Upper lobe of left lung (tissue), 4 donors: Measurements from ENCODE around the gene SRA1.
"Not testable (repeated sequence)": the region's sequence is repeated elsewhere in the genome, so short reads cannot be mapped to it uniquely, and the experiment has no call there.

Experiments used
- EP300 ChIP-seq, 4 donors: sonication (generic); formaldehyde crosslinking; IDR thresholded peaks; one replicate each; pipeline ENCODE4 v1.5.1; 2017; ENCODE audit warnings: antibody characterized with exemption in 4 of 4, control low read depth in 2 of 4
- POLR2A ChIP-seq, 4 donors: fragments of 450-650 bp; IDR thresholded peaks; one replicate each; pipeline ENCODE4 v1.5.1; 2016 to 2017; ENCODE audit warnings: antibody characterized with exemption in 4 of 4, mild to moderate bottlenecking in 2 of 4
- POLR2AphosphoS5 ChIP-seq, 2 donors: sonication (generic); formaldehyde crosslinking; IDR thresholded peaks; one replicate each; pipeline ENCODE4 v1.5.1; 2017; ENCODE audit warnings: antibody characterized with exemption in 2 of 2
- TF ChIP-seq, protein P1 (sequence below), 6 experiments: fragments of 450-650 bp in 4 of 6; fragments of 200-600 bp in 2 of 6; sonication (generic) in 2 of 6; IDR thresholded peaks; one replicate each; pipeline ENCODE4 v1.5.1; 2016 to 2019; ENCODE audit warnings: antibody characterized with exemption in 6 of 6

- TF ChIP-seq, protein P1, sequence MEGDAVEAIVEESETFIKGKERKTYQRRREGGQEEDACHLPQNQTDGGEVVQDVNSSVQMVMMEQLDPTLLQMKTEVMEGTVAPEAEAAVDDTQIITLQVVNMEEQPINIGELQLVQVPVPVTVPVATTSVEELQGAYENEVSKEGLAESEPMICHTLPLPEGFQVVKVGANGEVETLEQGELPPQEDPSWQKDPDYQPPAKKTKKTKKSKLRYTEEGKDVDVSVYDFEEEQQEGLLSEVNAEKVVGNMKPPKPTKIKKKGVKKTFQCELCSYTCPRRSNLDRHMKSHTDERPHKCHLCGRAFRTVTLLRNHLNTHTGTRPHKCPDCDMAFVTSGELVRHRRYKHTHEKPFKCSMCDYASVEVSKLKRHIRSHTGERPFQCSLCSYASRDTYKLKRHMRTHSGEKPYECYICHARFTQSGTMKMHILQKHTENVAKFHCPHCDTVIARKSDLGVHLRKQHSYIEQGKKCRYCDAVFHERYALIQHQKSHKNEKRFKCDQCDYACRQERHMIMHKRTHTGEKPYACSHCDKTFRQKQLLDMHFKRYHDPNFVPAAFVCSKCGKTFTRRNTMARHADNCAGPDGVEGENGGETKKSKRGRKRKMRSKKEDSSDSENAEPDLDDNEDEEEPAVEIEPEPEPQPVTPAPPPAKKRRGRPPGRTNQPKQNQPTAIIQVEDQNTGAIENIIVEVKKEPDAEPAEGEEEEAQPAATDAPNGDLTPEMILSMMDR (IDR thresholded peaks at IDR 0.05), result not testable (repeated sequence)
- TF ChIP-seq EP300, POLR2A, POLR2AphosphoS5 (IDR thresholded peaks at IDR 0.05): not testable (repeated sequence)
Measured at GRCh38 chr5:140579188-140579747, 22.0 kb upstream of the SRA1 start.
